Hematopoietic multipotent progenitor cell (in vitro differentiated cells): ENCODE measurements around the gene KLK13. TPM values are rescaled to one million over a fixed set of nuclear protein-coding genes. Genes with fewer than 3 reads are reported as not detected.

Experiments
- DNase-seq, 3 donors: peaks; one replicate each; pipeline ENCODE4 v3.0.0-alpha.2; 2011 to 2015; ENCODE audit warnings: low read depth in 2 of 3, low spot score in 2 of 3
- total RNA-seq: library from RNA; depleted of rRNA; stranded (reverse); fragments of >200 nt; gene quantifications from one replicate; pipeline ENCODE4 v1.2.3, GENCODE V29; 2012

Gene KLK13
- total RNA-seq, 1 donor = not detected

- no peak for DNase-seq
Measured at GRCh38 chr19:51066393-51067186, 1.7 kb upstream of the KLK13 start.

GRCh38 chr19:51065221-51065960, 499 bp upstream of the KLK13 start:
- DNase-seq = no peak

GRCh38 chr19:51063664-51064063, 1.2 kb downstream of the KLK13 start:
- DNase-seq = no peak

- DNase-seq = no peak
Measured at GRCh38 chr19:51060973-51061372, 3.9 kb downstream of the KLK13 start.

GRCh38 chr19:51060336-51060735, 4.6 kb downstream of the KLK13 start:
- DNase-seq = no peak

GRCh38 chr19:51059715-51060114, 5.2 kb downstream of the KLK13 start:
- no peak for DNase-seq

- DNase-seq = no peak
Measured at GRCh38 chr19:51055866-51056265, 9.0 kb downstream of the KLK13 start.

GRCh38 chr19:51047031-51047335, 17.9 kb downstream of the KLK13 start:
- no peak for DNase-seq

- DNase-seq = no peak
Measured at GRCh38 chr19:51044327-51044726, 20.6 kb downstream of the KLK13 start.

- no peak for DNase-seq
Measured at GRCh38 chr19:51043497-51043896, 21.4 kb downstream of the KLK13 start.

GRCh38 chr19:51040151-51040550, 24.7 kb downstream of the KLK13 start:
- DNase-seq = no peak

GRCh38 chr19:51036519-51036918, 28.4 kb downstream of the KLK13 start:
- no peak for DNase-seq

GRCh38 chr19:51034704-51035103, 30.2 kb downstream of the KLK13 start, which contains the start of gene KLK12:
Gene KLK12, minus strand, starts transcription at chr19:51035002. Its CDS starts 381 bp downstream, at chr19:51034621.
- no peak for DNase-seq

GRCh38 chr19:51031880-51032225, 33.0 kb downstream of the KLK13 start:
- no peak for DNase-seq

- no peak for DNase-seq
Measured at GRCh38 chr19:51031220-51031879, 33.5 kb downstream of the KLK13 start.

- no peak for DNase-seq
Measured at GRCh38 chr19:51030631-51031030, 34.3 kb downstream of the KLK13 start.

- no peak for DNase-seq
Measured at GRCh38 chr19:51029718-51030117, 35.2 kb downstream of the KLK13 start.

- no peak for DNase-seq
Measured at GRCh38 chr19:51027873-51028272, 37.0 kb downstream of the KLK13 start.

- DNase-seq = no peak
Measured at GRCh38 chr19:51027126-51027806, 37.6 kb downstream of the KLK13 start.

GRCh38 chr19:51026554-51026831, 38.4 kb downstream of the KLK13 start, which contains the start of gene KLK11:
Gene KLK11, minus strand, starts transcription at chr19:51026616. Its CDS starts 985 bp downstream, at chr19:51025631.
- no peak for DNase-seq

- no peak for DNase-seq
Measured at GRCh38 chr19:51025809-51026553, 38.9 kb downstream of the KLK13 start.
